Mucosa of rectum (tissue), 2 donors: ENCODE measurements around the gene ATP6V1A.
A peak's percentile ranks its signal among the peaks of the same experiment; 100 is the strongest.

Experiments
- H3K27ac ChIP-seq, 2 donors: one replicate each; pipeline ENCODE4 v1.7.0; 2013; ENCODE audit warnings: inconsistent platforms in 2 of 2, low read depth in 2 of 2, low read length in 2 of 2
- H3K27me3 ChIP-seq, 2 donors: one replicate each; pipeline ENCODE4 v1.7.0; 2013; ENCODE audit warnings: low read length in 2 of 2; ENCODE audit not compliant: control insufficient read depth in 2 of 2, insufficient read depth in 2 of 2
- H3K36me3 ChIP-seq, 2 donors: one replicate each; pipeline ENCODE4 v1.7.0; 2013; ENCODE audit warnings: low read length in 2 of 2; ENCODE audit not compliant: control insufficient read depth in 2 of 2, insufficient read depth in 2 of 2
- H3K4me1 ChIP-seq, 2 donors: one replicate each; pipeline ENCODE4 v1.7.0; 2013; ENCODE audit warnings: low read length in 2 of 2, mild to moderate bottlenecking in 1 of 2; ENCODE audit not compliant: control insufficient read depth in 2 of 2, insufficient read depth in 2 of 2
- H3K4me3 ChIP-seq, 2 donors: one replicate each; pipeline ENCODE4 v1.7.0; 2013; ENCODE audit warnings: low read length in 2 of 2
- H3K9ac ChIP-seq, 2 donors: one replicate each; pipeline ENCODE4 v1.7.0; 2013; ENCODE audit warnings: low read length in 2 of 2, low read depth in 1 of 2, mild to moderate bottlenecking in 1 of 2
- H3K9me3 ChIP-seq, 2 donors: one replicate each; pipeline ENCODE4 v1.7.0; 2013; ENCODE audit warnings: low read length in 2 of 2; ENCODE audit not compliant: control insufficient read depth in 2 of 2
- donor health status: healthy.
- donor health status: Normal muscosa, but diverticular disease.

The ATP6V1A gene

GRCh38 chr3:113719758-113720157 lies 27.1 kb upstream of the ATP6V1A start:
- Histone ChIP-seq H3K4me3 (no peak overlapping the region), H3K27ac (no peak overlapping the region), H3K4me1 (no peaks in the 10 kb centered on the region), H3K9ac (no peak overlapping the region), H3K36me3 (peaks cover 6 to 12% of the 10 kb centered on the region in 2 donors), H3K27me3 (no peaks in the 10 kb centered on the region), H3K9me3 (no peaks in the 10 kb centered on the region)

GRCh38 chr3:113721636-113722035 lies 25.2 kb upstream of the ATP6V1A start:
- Histone ChIP-seq H3K27me3 (no peaks in the 10 kb centered on the region), H3K4me3 (no peak overlapping the region), H3K9ac (no peak overlapping the region), H3K4me1 (no peaks in the 10 kb centered on the region), H3K9me3 (no peaks in the 10 kb centered on the region), H3K27ac (no peak overlapping the region), H3K36me3 (peaks cover 6 to 12% of the 10 kb centered on the region in 2 donors)

GRCh38 chr3:113728661-113729060 lies 18.2 kb upstream of the ATP6V1A start:
- Histone ChIP-seq H3K4me3 (no peak overlapping the region), H3K27me3 (no peaks in the 10 kb centered on the region), H3K9ac (no peak overlapping the region), H3K4me1 (no peaks in the 10 kb centered on the region), H3K27ac (no peak overlapping the region), H3K36me3 (peaks cover 0 to 5% of the 10 kb centered on the region in 2 donors), H3K9me3 (no peaks in the 10 kb centered on the region)

- no peaks in the 10 kb centered on the region for H3K9me3 ChIP-seq
- H3K27ac ChIP-seq = no peak overlapping the region
- H3K27me3 ChIP-seq = no peaks in the 10 kb centered on the region
- H3K4me1 ChIP-seq = no peaks in the 10 kb centered on the region
- peaks cover 0 to 5% of the 10 kb centered on the region in 2 donors for H3K36me3 ChIP-seq
- no peak overlapping the region for H3K9ac ChIP-seq
- no peak overlapping the region for H3K4me3 ChIP-seq
These were observed 16.3 kb upstream of the ATP6V1A start for GRCh38 chr3:113730550-113730949.

GRCh38 chr3:113731694-113732093 lies 15.1 kb upstream of the ATP6V1A start:
- H3K9ac ChIP-seq = no peak overlapping the region
- H3K27me3 ChIP-seq = no peaks in the 10 kb centered on the region
- no peaks in the 10 kb centered on the region for H3K4me1 ChIP-seq
- no peaks in the 10 kb centered on the region for H3K9me3 ChIP-seq
- H3K4me3 ChIP-seq = no peak overlapping the region
- H3K36me3 ChIP-seq = peaks cover 0 to 5% of the 10 kb centered on the region in 2 donors
- no peak overlapping the region for H3K27ac ChIP-seq

- H3K4me3 ChIP-seq = no peak overlapping the region
- H3K9me3 ChIP-seq = no peaks in the 10 kb centered on the region
- no peaks in the 10 kb centered on the region for H3K4me1 ChIP-seq
- H3K9ac ChIP-seq = no peak overlapping the region
- no peaks in the 10 kb centered on the region for H3K27me3 ChIP-seq
- H3K27ac ChIP-seq = no peak overlapping the region
- peaks cover 0 to 6% of the 10 kb centered on the region in 2 donors for H3K36me3 ChIP-seq
These were observed 10.2 kb upstream of the ATP6V1A start for GRCh38 chr3:113736548-113737089.

- Histone ChIP-seq H3K9me3 (no peaks in the 10 kb centered on the region), H3K36me3 (peaks cover 0 to 6% of the 10 kb centered on the region in 2 donors), H3K4me1 (peaks cover 0 to 14% of the 10 kb centered on the region in 2 donors), H3K4me3 (no peak overlapping the region), H3K9ac (peak overlapping the region in 1 of 2 donors; percentile 3), H3K27ac (no peak overlapping the region), H3K27me3 (no peaks in the 10 kb centered on the region)
These were observed 5.7 kb upstream of the ATP6V1A start for GRCh38 chr3:113741086-113741485.

- Histone ChIP-seq H3K9ac (no peak overlapping the region), H3K36me3 (peaks cover 0 to 6% of the 10 kb centered on the region in 2 donors), H3K27ac (no peak overlapping the region), H3K4me1 (peaks cover 0 to 14% of the 10 kb centered on the region in 2 donors), H3K27me3 (no peaks in the 10 kb centered on the region), H3K9me3 (no peaks in the 10 kb centered on the region), H3K4me3 (no peak overlapping the region)
These were observed 5.2 kb upstream of the ATP6V1A start for GRCh38 chr3:113741620-113742019.

- no peaks in the 10 kb centered on the region for H3K9me3 ChIP-seq
- peak overlapping the region in 1 of 2 donors; percentile 95 for H3K4me3 ChIP-seq
- no peaks in the 10 kb centered on the region for H3K27me3 ChIP-seq
- peaks cover 0 to 6% of the 10 kb centered on the region in 2 donors for H3K36me3 ChIP-seq
- H3K4me1 ChIP-seq = peaks cover 4 to 20% of the 10 kb centered on the region in 2 donors
- H3K9ac ChIP-seq = no peak overlapping the region
- no peak overlapping the region for H3K27ac ChIP-seq
These were observed 3.7 kb upstream of the ATP6V1A start for GRCh38 chr3:113743006-113743630.

- H3K9me3 ChIP-seq = no peaks in the 10 kb centered on the region
- H3K36me3 ChIP-seq = peaks cover 0 to 6% of the 10 kb centered on the region in 2 donors
- peak overlapping the region; percentile 89 to 90 for H3K9ac ChIP-seq
- no peaks in the 10 kb centered on the region for H3K27me3 ChIP-seq
- peak overlapping the region; percentile 92 to 95 for H3K4me3 ChIP-seq
- peaks cover 9 to 32% of the 10 kb centered on the region in 2 donors for H3K4me1 ChIP-seq
- H3K27ac ChIP-seq = peak overlapping the region; percentile 99 to 100
These were observed 1.7 kb upstream of the ATP6V1A start for GRCh38 chr3:113744941-113745755.
